Trophoblast cell (in vitro differentiated cells and primary cell): ENCODE data around the gene ADH1C.

Experiments used
- DNase-seq, 2 donors: peaks; one replicate each; pipeline ENCODE4 v3.0.0-alpha.2; 2016
- H2AFZ ChIP-seq: 2 replicates; pipeline ENCODE4 v1.6.1; 2013; ENCODE audit warnings: low read length, moderate library complexity, mild to moderate bottlenecking; ENCODE audit not compliant: insufficient read depth, poor library complexity
- H2AK5ac ChIP-seq: 2 replicates; pipeline ENCODE4 v1.6.1; 2013; ENCODE audit warnings: mild to moderate bottlenecking, low read length
- H2BK120ac ChIP-seq: 2 replicates; pipeline ENCODE4 v1.6.1; 2013; ENCODE audit warnings: low read length, mild to moderate bottlenecking, moderate library complexity; ENCODE audit not compliant: insufficient read depth, poor library complexity
- H2BK12ac ChIP-seq: 2 replicates; pipeline ENCODE4 v1.6.1; 2013; ENCODE audit warnings: mild to moderate bottlenecking, low read length, moderate library complexity
- H2BK5ac ChIP-seq: 2 replicates; pipeline ENCODE4 v1.6.1; 2013; ENCODE audit warnings: low read length, low read depth, moderate library complexity, mild to moderate bottlenecking; ENCODE audit not compliant: poor library complexity
- H3K14ac ChIP-seq: 2 replicates; pipeline ENCODE4 v1.6.1; 2013; ENCODE audit warnings: mild to moderate bottlenecking, low read length
- H3K18ac ChIP-seq: 2 replicates; pipeline ENCODE4 v1.6.1; 2013; ENCODE audit warnings: mild to moderate bottlenecking, low read length
- H3K23ac ChIP-seq: 2 replicates; pipeline ENCODE4 v1.6.1; 2013; ENCODE audit warnings: low read length
- H3K27ac ChIP-seq: 2 replicates; pipeline ENCODE4 v1.5.1; 2013; ENCODE audit warnings: low read depth, mild to moderate bottlenecking, inconsistent platforms, low read length, moderate library complexity
- H3K27me3 ChIP-seq: 2 replicates; pipeline ENCODE4 v1.6.1; 2013; ENCODE audit warnings: inconsistent platforms, mild to moderate bottlenecking, low read length, moderate library complexity; ENCODE audit not compliant: insufficient read depth
- H3K36me3 ChIP-seq, 2 experiments: 1 replicate in 1 of 2; 2 replicates in 1 of 2; pipeline ENCODE4 v1.6.1; 2013; ENCODE audit warnings: low read length in 2 of 2, mild to moderate bottlenecking in 2 of 2, moderate library complexity in 1 of 2; ENCODE audit not compliant: insufficient read depth in 2 of 2, control insufficient read depth in 1 of 2
- H3K4ac ChIP-seq: 2 replicates; pipeline ENCODE4 v1.6.1; 2013; ENCODE audit warnings: low read depth, mild to moderate bottlenecking, low read length, moderate library complexity
- H3K4me1 ChIP-seq, 2 experiments: 1 replicate in 1 of 2; 2 replicates in 1 of 2; pipeline ENCODE4 v1.6.1; 2013; ENCODE audit warnings: low read length in 2 of 2, mild to moderate bottlenecking in 2 of 2, moderate library complexity in 1 of 2; ENCODE audit not compliant: insufficient read depth in 2 of 2, control insufficient read depth in 1 of 2
- H3K4me2 ChIP-seq: 2 replicates; pipeline ENCODE4 v1.6.1; 2013; ENCODE audit warnings: inconsistent platforms, mild to moderate bottlenecking, low read length, moderate library complexity
- H3K4me3 ChIP-seq: 2 replicates; pipeline ENCODE4 v1.5.1; 2013; ENCODE audit warnings: mild to moderate bottlenecking, low read depth, low read length, inconsistent platforms
- H3K79me1 ChIP-seq: one replicate; pipeline ENCODE4 v1.6.1; 2013; ENCODE audit warnings: low read length
- H3K79me2 ChIP-seq: 2 replicates; pipeline ENCODE4 v1.6.1; 2013; ENCODE audit warnings: low read length, mild to moderate bottlenecking; ENCODE audit not compliant: control insufficient read depth, insufficient read depth, poor library complexity
- H3K9ac ChIP-seq: 2 replicates; pipeline ENCODE4 v1.6.1; 2013; ENCODE audit warnings: mild to moderate bottlenecking, low read length
- H3K9me3 ChIP-seq: 2 replicates; pipeline ENCODE4 v1.6.1; 2013; ENCODE audit warnings: low read depth, mild to moderate bottlenecking, control low read depth, inconsistent platforms, low read length; ENCODE audit not compliant: insufficient read depth
- H4K12ac ChIP-seq: 2 replicates; pipeline ENCODE4 v1.6.1; 2013; ENCODE audit warnings: low read depth, mild to moderate bottlenecking, low read length, moderate library complexity
- H4K8ac ChIP-seq: 2 replicates; pipeline ENCODE4 v1.6.1; 2013; ENCODE audit warnings: low read depth, mild to moderate bottlenecking, low read length, moderate library complexity
- H4K91ac ChIP-seq: one replicate; pipeline ENCODE4 v1.6.1; 2013; ENCODE audit warnings: low read depth, mild to moderate bottlenecking, low read length, moderate library complexity
- WGBS: extraction: QIAGEN DNeasy Blood & Tissue Kit; methylation state at CpG from one replicate; pipeline ENCODE4 v1.1.7; 2013; ENCODE audit warnings: missing lambda C conversion rate; ENCODE audit not compliant: insufficient read length, insufficient coverage; ENCODE audit errors: extremely low coverage; 5-methylcytosine and 5-hydroxymethylcytosine counted together

ADH1C gene

DNA sequence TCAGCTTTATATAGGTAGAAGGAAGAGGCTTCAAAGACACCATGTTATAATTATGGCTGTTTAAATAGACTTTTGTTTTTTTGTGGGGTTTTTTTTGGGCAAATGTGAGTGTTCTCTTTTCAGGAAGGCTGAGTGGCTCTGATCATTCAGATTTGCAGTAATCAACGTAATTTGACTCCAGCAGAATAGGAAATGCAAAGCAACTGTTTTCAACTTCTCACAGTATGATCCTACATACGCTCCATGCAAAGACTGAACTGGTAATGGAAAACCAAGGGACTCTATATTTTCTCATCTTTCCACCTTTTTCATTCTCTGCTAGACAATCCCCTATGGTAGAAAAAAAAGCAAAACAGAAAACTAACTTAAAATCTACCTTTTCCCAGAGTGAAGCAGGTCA, 42.2 kb downstream of the ADH1C start:
- Histone ChIP-seq H4K8ac (no peak overlapping the region), H3K23ac (no peak overlapping the region), H2AFZ (no peak overlapping the region), H3K36me3 (no peaks in the 10 kb centered on the region), H3K4ac (no peak overlapping the region), H2BK120ac (no peak overlapping the region), H3K14ac (no peak overlapping the region), H3K9me3 (no peaks in the 10 kb centered on the region), H4K12ac (no peak overlapping the region), H2AK5ac (no peak overlapping the region), H3K9ac (no peak overlapping the region), H3K79me2 (no peaks in the 10 kb centered on the region), H2BK12ac (no peak overlapping the region), H3K4me1 (no peaks in the 10 kb centered on the region), H3K4me2 (no peak overlapping the region), H3K27ac (no peak overlapping the region), H3K27me3 (no peaks in the 10 kb centered on the region), H4K91ac (no peak overlapping the region), H2BK5ac (no peak overlapping the region), H3K4me3 (no peak overlapping the region), H3K79me1 (no peaks in the 10 kb centered on the region), H3K18ac (no peak overlapping the region)
- no peak for DNase-seq
- no CpG with 5 or more reads among the region's 2 CpGs for WGBS

DNA sequence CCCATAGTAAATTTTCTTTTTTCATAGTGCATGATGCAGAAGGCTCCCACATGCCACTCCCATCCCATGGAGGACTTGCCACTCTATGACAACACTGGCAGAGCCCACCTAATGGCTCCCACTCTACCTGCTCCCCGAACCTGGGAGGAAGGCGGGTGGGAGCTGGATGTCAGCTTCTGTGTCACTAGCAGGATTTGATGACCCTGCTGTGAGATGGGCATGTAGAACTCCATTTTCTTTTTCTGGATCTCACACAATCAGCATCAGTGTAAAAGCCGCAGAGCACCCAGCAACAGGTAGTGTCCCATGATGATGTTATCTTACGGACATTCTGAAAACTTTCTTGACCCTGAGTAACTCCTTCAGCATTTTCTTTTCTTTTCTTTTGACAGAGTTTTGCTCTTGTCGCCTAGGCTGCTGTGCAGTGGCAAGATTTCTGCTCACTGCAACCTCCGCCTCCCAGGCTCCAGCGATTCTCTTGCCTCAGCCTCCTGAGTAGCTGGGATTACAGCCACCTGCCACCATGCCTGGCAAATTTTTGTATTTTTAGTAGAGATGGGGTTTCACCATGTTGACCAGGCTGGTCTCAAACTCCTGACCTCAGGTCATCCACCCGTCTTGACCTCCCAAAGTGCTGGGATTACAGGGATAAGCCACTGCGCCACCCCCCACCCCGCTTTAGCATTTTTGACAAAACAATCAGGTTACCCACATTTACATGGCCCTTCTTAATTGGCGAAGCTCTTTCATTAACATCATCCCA, 46.7 kb downstream of the ADH1C start:
- DNase-seq, result no peak
- no CpG with 5 or more reads among the region's 11 CpGs for WGBS
- Histone ChIP-seq H4K12ac (no peak overlapping the region), H2BK12ac (no peak overlapping the region), H3K23ac (no peak overlapping the region), H2BK120ac (no peak overlapping the region), H3K36me3 (no peaks in the 10 kb centered on the region), H2BK5ac (no peak overlapping the region), H3K9ac (no peak overlapping the region), H3K27ac (no peak overlapping the region), H2AK5ac (no peak overlapping the region), H3K4me1 (no peaks in the 10 kb centered on the region), H3K4me3 (no peak overlapping the region), H3K4ac (no peak overlapping the region), H3K79me1 (no peaks in the 10 kb centered on the region), H3K18ac (no peak overlapping the region), H3K4me2 (no peak overlapping the region), H4K91ac (no peak overlapping the region), H4K8ac (no peak overlapping the region), H3K9me3 (no peaks in the 10 kb centered on the region), H3K79me2 (no peaks in the 10 kb centered on the region), H2AFZ (no peak overlapping the region), H3K14ac (no peak overlapping the region), H3K27me3 (no peaks in the 10 kb centered on the region)

DNA sequence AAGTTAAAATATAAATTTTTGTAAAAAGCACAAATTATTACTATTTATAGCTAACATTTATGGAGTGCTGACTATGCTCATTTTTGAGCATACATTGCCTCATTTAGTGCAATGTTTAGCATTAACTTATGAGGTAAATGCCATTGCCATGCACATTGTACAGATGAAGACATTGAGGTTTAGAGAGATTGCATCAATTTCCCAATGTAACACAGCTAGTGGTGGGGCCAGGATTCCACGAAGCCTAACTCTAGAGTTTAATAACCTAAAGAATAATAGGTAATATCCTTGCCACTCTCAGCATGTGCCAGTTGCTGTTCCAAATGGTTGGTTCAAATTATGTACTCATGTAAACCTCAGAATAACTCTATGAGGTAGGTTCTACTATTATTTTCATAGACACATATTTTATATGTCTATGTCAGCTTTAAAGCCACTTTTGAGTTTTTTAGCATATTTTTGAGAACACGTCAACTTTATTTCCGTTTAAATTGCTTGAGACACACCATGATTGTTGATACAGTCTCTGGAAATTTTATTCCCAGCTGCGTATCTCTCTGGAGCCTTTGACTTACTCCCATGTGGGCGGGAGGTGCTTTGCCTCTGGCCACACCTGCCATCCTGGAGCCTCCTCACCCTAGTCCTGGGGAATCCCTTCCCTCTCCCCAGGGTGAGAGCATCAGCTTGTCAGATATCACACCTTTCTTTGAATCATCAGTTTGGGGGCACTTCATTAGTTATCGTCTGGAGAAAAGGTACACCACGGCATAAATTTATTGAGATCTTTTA, 51.0 kb downstream of the ADH1C start:
- H3K4me1 ChIP-seq, result no peaks in the 10 kb centered on the region
- no peaks in the 10 kb centered on the region for H3K79me1 ChIP-seq
- H3K18ac ChIP-seq, result no peak overlapping the region
- no peak overlapping the region for H3K4ac ChIP-seq
- no peak overlapping the region for H3K9ac ChIP-seq
- no peak overlapping the region for H2BK5ac ChIP-seq
- no peaks in the 10 kb centered on the region for H3K36me3 ChIP-seq
- H4K8ac ChIP-seq, result no peak overlapping the region
- no peak overlapping the region for H2BK120ac ChIP-seq
- peak in 1 of 2 donors; percentile 9 for DNase-seq
- H2AK5ac ChIP-seq, result no peak overlapping the region
- no peak overlapping the region for H3K23ac ChIP-seq
- H4K91ac ChIP-seq, result no peak overlapping the region
- no peak overlapping the region for H3K4me2 ChIP-seq
- no peak overlapping the region for H3K14ac ChIP-seq
- H3K27ac ChIP-seq, result no peak overlapping the region
- no peak overlapping the region for H3K4me3 ChIP-seq
- WGBS, result no CpG with 5 or more reads among the region's 7 CpGs
- no peaks in the 10 kb centered on the region for H3K27me3 ChIP-seq
- H2BK12ac ChIP-seq, result no peak overlapping the region
- no peaks in the 10 kb centered on the region for H3K79me2 ChIP-seq
- H3K9me3 ChIP-seq, result no peaks in the 10 kb centered on the region
- no peak overlapping the region for H4K12ac ChIP-seq
- no peak overlapping the region for H2AFZ ChIP-seq

DNA sequence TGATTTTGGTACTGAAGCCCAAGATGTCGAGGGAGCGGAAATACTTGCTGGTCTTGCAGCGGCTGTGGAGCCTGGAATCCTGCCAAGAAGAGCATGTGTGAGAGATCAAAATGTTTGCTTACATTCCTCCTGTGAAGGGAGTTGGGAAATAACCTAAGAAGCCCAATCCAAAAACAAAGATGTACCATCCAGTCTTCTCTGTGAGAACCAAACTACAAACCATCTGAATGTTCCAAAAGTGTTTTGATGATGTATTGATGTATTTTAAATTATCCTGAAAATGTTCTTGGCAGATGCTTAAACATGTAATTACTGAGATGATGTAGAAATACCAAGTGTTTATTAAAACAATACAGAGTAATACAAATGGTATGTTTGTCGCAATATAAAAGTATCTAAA, 51.6 kb downstream of the ADH1C start:
- Histone ChIP-seq H2AK5ac (no peak overlapping the region), H4K8ac (no peak overlapping the region), H2BK12ac (no peak overlapping the region), H3K23ac (no peak overlapping the region), H3K9ac (no peak overlapping the region), H3K18ac (no peak overlapping the region), H3K4me1 (no peaks in the 10 kb centered on the region), H2BK120ac (no peak overlapping the region), H2AFZ (no peak overlapping the region), H3K79me1 (no peaks in the 10 kb centered on the region), H3K36me3 (no peaks in the 10 kb centered on the region), H3K79me2 (no peaks in the 10 kb centered on the region), H2BK5ac (no peak overlapping the region), H4K12ac (no peak overlapping the region), H3K27ac (no peak overlapping the region), H3K4me2 (no peak overlapping the region), H3K14ac (no peak overlapping the region), H3K9me3 (no peaks in the 10 kb centered on the region), H4K91ac (no peak overlapping the region), H3K27me3 (no peaks in the 10 kb centered on the region), H3K4me3 (no peak overlapping the region), H3K4ac (no peak overlapping the region)
- WGBS, result no CpG with 5 or more reads among the region's 4 CpGs
- DNase-seq, result peak; percentile 10 to 51
